GM21447 (cell line): ENCODE measurements around the gene MARCHF10.

ENCODE experiments used
- ATAC-seq: cut with Tn5 transposase; IDR thresholded peaks from one replicate; pipeline ENCODE4 v1.9.1; 2021; ENCODE audit not compliant: unreplicated experiment

MARCHF10 gene

GRCh38 chr17:62665599-62665998 lies 142.5 kb downstream of the MARCHF10 start:
- no peak for ATAC-seq

GRCh38 chr17:62664336-62665120 lies 143.6 kb downstream of the MARCHF10 start:
- ATAC-seq, result no peak

- ATAC-seq, result no peak
Observed at GRCh38 chr17:62663304-62663703, 144.8 kb downstream of the MARCHF10 start.

- no peak for ATAC-seq
Observed at GRCh38 chr17:62662855-62663254, 145.3 kb downstream of the MARCHF10 start.

GRCh38 chr17:62661337-62661736 lies 146.8 kb downstream of the MARCHF10 start:
- ATAC-seq, result no peak

- no peak for ATAC-seq
Observed at GRCh38 chr17:62660629-62661118, 147.4 kb downstream of the MARCHF10 start.

- no peak for ATAC-seq
Observed at GRCh38 chr17:62658136-62658920, 149.8 kb downstream of the MARCHF10 start.

GRCh38 chr17:62657690-62658089 lies 150.4 kb downstream of the MARCHF10 start:
- no peak for ATAC-seq

- no peak for ATAC-seq
Observed at GRCh38 chr17:62657145-62657665, 150.9 kb downstream of the MARCHF10 start.

GRCh38 chr17:62656446-62656845 lies 151.7 kb downstream of the MARCHF10 start:
- no peak for ATAC-seq

- ATAC-seq, result no peak
Observed at GRCh38 chr17:62655656-62656055, 152.5 kb downstream of the MARCHF10 start.

GRCh38 chr17:62653826-62654761 lies 154.0 kb downstream of the MARCHF10 start:
- ATAC-seq, result no peak

- peak; percentile 92 for ATAC-seq
Observed at GRCh38 chr17:62653002-62653825, 154.9 kb downstream of the MARCHF10 start.

- ATAC-seq, result no peak
Observed at GRCh38 chr17:62652251-62653001, 155.7 kb downstream of the MARCHF10 start.
